ENCODE data around the gene MT1HL1. TPM values are rescaled to one million over a fixed set of nuclear protein-coding genes. Genes with fewer than 3 reads are reported as not detected.

The MT1HL1 gene
- total and polyA plus RNA-seq, 5 donors: not detected

GRCh38 chr1:237040823-237041222 is 36.6 kb upstream of the MT1HL1 start:
- no peak for DNase-seq
- H3K4me3 ChIP-seq (ENCODE audit: low read length): peak overlapping the region; percentile 54

GRCh38 chr1:237038211-237038610 is 34.0 kb upstream of the MT1HL1 start:
- DNase-seq (no peak), ATAC-seq (no peak)
- intact Hi-C loops (cut with DNase I): no loop called here
- Histone ChIP-seq H3K27ac (ENCODE audit: low read length) (no peak overlapping the region), H3K4me3 (ENCODE audit: low read length) (no peak overlapping the region), H3K4me1 (ENCODE audit: control insufficient read depth, insufficient read depth, low read length) (no peaks in the 10 kb centered on the region), H3K27me3 (ENCODE audit: control insufficient read depth, insufficient read depth) (no peaks in the 10 kb centered on the region), H3K9me3 (ENCODE audit: control insufficient read depth, low read length) (no peaks in the 10 kb centered on the region)
- 69% methylated on average over 6 of the region's 6 CpGs for WGBS

More at GRCh38 chr1:237040823-237041222, 36.6 kb upstream of the MT1HL1 start:
- intact Hi-C loops (cut with DNase I): no loop called here
- WGBS: 70% methylated on average over 10 of the region's 10 CpGs
- Histone ChIP-seq H3K27me3 (ENCODE audit: control insufficient read depth, insufficient read depth) (no peaks in the 10 kb centered on the region), H3K4me1 (ENCODE audit: control insufficient read depth, insufficient read depth, low read length) (no peaks in the 10 kb centered on the region), H3K27ac (ENCODE audit: low read length) (no peak overlapping the region), H3K9me3 (ENCODE audit: control insufficient read depth, low read length) (no peaks in the 10 kb centered on the region)
- ATAC-seq: no peak

DNA sequence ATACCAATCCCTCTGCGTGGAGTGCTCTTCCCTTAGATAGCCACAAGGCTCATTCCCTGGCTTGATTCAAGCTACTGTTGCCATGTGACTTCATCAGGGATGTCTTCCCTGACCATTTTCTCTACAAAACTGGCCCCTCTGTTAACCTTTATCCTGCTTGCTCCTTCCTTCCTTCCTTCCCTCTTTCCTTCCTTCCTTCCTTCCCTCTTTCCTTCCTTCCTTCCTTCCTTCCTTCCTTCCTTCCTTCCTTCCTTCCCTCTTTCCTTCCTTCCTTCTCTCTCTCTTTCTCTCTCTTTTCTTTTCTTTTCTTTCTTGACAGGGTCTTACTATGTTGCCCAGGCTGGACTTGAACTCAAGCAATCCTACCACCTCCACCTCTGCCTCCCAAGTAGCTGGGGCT is 31.5 kb upstream of the MT1HL1 start:
- H3K27ac ChIP-seq (ENCODE audit: low read length): no peak overlapping the region
- no peak for ATAC-seq
- no peak for DNase-seq
- no peaks in the 10 kb centered on the region for H3K27me3 ChIP-seq (ENCODE audit: control insufficient read depth, insufficient read depth)
- H3K4me1 ChIP-seq (ENCODE audit: control insufficient read depth, insufficient read depth, low read length): no peaks in the 10 kb centered on the region
- H3K4me3 ChIP-seq (ENCODE audit: low read length): no peak overlapping the region
- no peaks in the 10 kb centered on the region for H3K9me3 ChIP-seq (ENCODE audit: control insufficient read depth, low read length)
- 80% methylated on average over 1 of the region's 1 CpG for WGBS
- intact Hi-C loops (cut with DNase I): no loop called here

GRCh38 chr1:237033804-237034203 is 29.6 kb upstream of the MT1HL1 start:
- H3K4me1 ChIP-seq (ENCODE audit: control insufficient read depth, insufficient read depth, low read length): no peaks in the 10 kb centered on the region
- 48% methylated on average over 4 of the region's 4 CpGs for WGBS
- H3K27me3 ChIP-seq (ENCODE audit: control insufficient read depth, insufficient read depth): no peaks in the 10 kb centered on the region
- no peaks in the 10 kb centered on the region for H3K9me3 ChIP-seq (ENCODE audit: control insufficient read depth, low read length)
- H3K27ac ChIP-seq (ENCODE audit: low read length): no peak overlapping the region
- no peak for ATAC-seq
- no peak overlapping the region for H3K4me3 ChIP-seq (ENCODE audit: low read length)
- intact Hi-C loops (cut with DNase I): no loop called here
- DNase-seq: no peak

- peak overlapping the region; percentile 66 for H3K27ac ChIP-seq (ENCODE audit: low read length)
- no peaks in the 10 kb centered on the region for H3K4me1 ChIP-seq (ENCODE audit: control insufficient read depth, insufficient read depth, low read length)
- intact Hi-C loops (cut with DNase I): no loop called here
Observed at GRCh38 chr1:237033061-237033460, 28.8 kb upstream of the MT1HL1 start.

GRCh38 chr1:237032029-237032428 is 27.8 kb upstream of the MT1HL1 start:
- intact Hi-C loops (cut with DNase I): no loop called here
- Histone ChIP-seq H3K27ac (ENCODE audit: low read length) (peak overlapping the region; percentile 91), H3K4me1 (ENCODE audit: control insufficient read depth, insufficient read depth, low read length) (no peaks in the 10 kb centered on the region), H3K27me3 (ENCODE audit: control insufficient read depth, insufficient read depth) (no peaks in the 10 kb centered on the region), H3K4me3 (ENCODE audit: low read length) (no peak overlapping the region), H3K9me3 (ENCODE audit: control insufficient read depth, low read length) (no peaks in the 10 kb centered on the region)
- ATAC-seq (peak; percentile 11 to 20), DNase-seq (no peak)
- WGBS: 25% methylated on average over 7 of the region's 7 CpGs

More at GRCh38 chr1:237033061-237033460, 28.8 kb upstream of the MT1HL1 start:
- Histone ChIP-seq H3K9me3 (ENCODE audit: control insufficient read depth, low read length) (no peaks in the 10 kb centered on the region), H3K27me3 (ENCODE audit: control insufficient read depth, insufficient read depth) (no peaks in the 10 kb centered on the region), H3K4me3 (ENCODE audit: low read length) (no peak overlapping the region)
- WGBS: 92% methylated on average over 4 of the region's 4 CpGs
- DNase-seq (no peak), ATAC-seq (no peak)

DNA sequence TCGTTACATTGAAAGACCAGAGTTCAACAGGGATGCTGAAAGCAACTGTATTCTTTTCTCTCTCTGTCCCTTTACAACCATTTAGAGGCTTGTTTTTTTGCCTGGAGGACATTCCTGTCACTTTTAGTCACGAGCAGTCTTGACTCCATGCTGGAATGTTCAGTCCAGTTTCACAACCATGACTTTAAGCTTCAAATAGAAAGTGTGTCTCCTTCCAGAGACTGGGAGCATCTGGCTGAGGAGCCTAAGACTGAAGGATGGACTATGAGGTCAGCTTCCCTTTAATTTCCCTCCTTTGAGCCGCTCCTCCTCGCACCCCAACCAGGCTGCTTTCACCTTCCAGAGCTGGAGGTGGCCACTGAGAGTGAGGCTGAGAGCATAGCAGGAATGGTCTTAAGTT is 27.2 kb upstream of the MT1HL1 start:
- peak overlapping the region; percentile 91 for H3K27ac ChIP-seq (ENCODE audit: low read length)
- no peaks in the 10 kb centered on the region for H3K4me1 ChIP-seq (ENCODE audit: control insufficient read depth, insufficient read depth, low read length)
- DNase-seq: no peak
- intact Hi-C loops (cut with DNase I): no loop called here
- ATAC-seq: peak; percentile 72 to 78
- H3K4me3 ChIP-seq (ENCODE audit: low read length): no peak overlapping the region
- H3K27me3 ChIP-seq (ENCODE audit: control insufficient read depth, insufficient read depth): no peaks in the 10 kb centered on the region
- WGBS: 34% methylated on average over 4 of the region's 4 CpGs
- H3K9me3 ChIP-seq (ENCODE audit: control insufficient read depth, low read length): no peaks in the 10 kb centered on the region

GRCh38 chr1:237029850-237030535 is 25.8 kb upstream of the MT1HL1 start:
- Histone ChIP-seq H3K27ac (ENCODE audit: low read length) (no peak overlapping the region), H3K4me3 (ENCODE audit: low read length) (no peak overlapping the region), H3K4me1 (ENCODE audit: control insufficient read depth, insufficient read depth, low read length) (no peaks in the 10 kb centered on the region), H3K9me3 (ENCODE audit: control insufficient read depth, low read length) (no peaks in the 10 kb centered on the region), H3K27me3 (ENCODE audit: control insufficient read depth, insufficient read depth) (no peaks in the 10 kb centered on the region)
- intact Hi-C loops (cut with DNase I): no loop called here
- 60% methylated on average over 9 of the region's 9 CpGs for WGBS
- DNase-seq (no peak), ATAC-seq (peak in 1 of 2 donors; percentile 8)

GRCh38 chr1:237029240-237029639 is 25.0 kb upstream of the MT1HL1 start:
- ATAC-seq: no peak
- H3K4me1 ChIP-seq (ENCODE audit: control insufficient read depth, insufficient read depth, low read length): no peaks in the 10 kb centered on the region
- no peaks in the 10 kb centered on the region for H3K27me3 ChIP-seq (ENCODE audit: control insufficient read depth, insufficient read depth)
- no peak overlapping the region for H3K27ac ChIP-seq (ENCODE audit: low read length)
- DNase-seq: no peak
- intact Hi-C loops (cut with DNase I): no loop called here
- H3K4me3 ChIP-seq (ENCODE audit: low read length): no peak overlapping the region
- WGBS: 75% methylated on average over 3 of the region's 3 CpGs
- H3K9me3 ChIP-seq (ENCODE audit: control insufficient read depth, low read length): no peaks in the 10 kb centered on the region

DNA sequence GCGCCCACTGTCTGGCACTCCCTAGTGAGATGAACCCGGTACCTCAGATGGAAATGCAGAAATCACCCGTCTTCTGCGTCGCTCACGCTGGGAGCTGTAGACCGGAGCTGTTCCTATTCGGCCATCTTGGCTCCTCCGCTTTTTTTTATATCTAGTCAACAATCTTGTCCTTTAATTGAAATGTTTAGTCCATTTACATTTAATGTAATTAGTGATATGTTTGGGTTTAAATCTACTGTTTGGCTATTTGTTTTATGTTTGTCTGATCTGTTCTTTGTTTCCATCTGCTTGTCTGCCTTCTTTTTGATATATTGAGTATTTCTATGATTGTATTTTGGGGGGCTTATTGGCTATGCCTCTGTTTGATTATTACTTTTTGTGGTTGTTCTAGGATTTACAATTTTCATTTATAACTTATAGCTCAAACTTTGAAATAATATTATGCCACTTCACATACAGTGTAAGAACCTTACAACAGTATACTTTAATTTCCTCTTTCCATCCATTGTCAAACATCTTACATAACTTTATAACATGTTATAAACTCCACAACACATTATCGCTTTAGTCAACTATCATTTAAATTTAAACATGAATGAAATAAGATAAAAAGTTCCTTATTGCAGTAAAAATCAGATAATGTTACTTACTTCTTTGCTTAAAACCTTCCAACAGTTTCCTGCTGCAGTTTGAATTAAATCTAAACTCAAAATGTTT is 21.3 kb upstream of the MT1HL1 start:
- Histone ChIP-seq H3K9me3 (ENCODE audit: control insufficient read depth, low read length) (no peaks in the 10 kb centered on the region), H3K4me3 (ENCODE audit: low read length) (no peak overlapping the region), H3K27ac (ENCODE audit: low read length) (no peak overlapping the region), H3K4me1 (ENCODE audit: control insufficient read depth, insufficient read depth, low read length) (no peaks in the 10 kb centered on the region), H3K27me3 (ENCODE audit: control insufficient read depth, insufficient read depth) (no peaks in the 10 kb centered on the region)
- no peak for DNase-seq
- intact Hi-C loops (cut with DNase I): no loop called here
- no peak for ATAC-seq
- 93% methylated on average over 8 of the region's 10 CpGs for WGBS

DNA sequence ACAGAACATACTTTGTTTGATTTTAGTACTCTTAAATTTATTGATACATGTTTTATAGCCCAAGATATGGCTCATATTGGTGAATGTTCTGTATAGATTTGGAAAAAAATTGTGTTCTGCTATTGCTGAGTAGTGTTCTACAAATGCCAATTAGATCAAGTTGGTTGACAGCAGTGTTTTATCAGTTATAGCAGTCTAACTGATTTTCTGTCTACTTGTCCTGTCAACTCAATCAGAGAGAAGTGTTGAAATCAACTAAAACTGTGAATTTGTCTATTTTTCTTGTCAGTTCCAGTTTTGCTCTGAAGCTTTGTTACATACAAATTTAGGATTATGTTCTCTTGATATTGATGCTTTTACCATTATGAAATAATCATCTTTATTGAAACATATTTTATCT is 14.7 kb upstream of the MT1HL1 start:
- H3K4me3 ChIP-seq (ENCODE audit: low read length): no peak overlapping the region
- H3K9me3 ChIP-seq (ENCODE audit: control insufficient read depth, low read length): no peaks in the 10 kb centered on the region
- intact Hi-C loops (cut with DNase I): no loop called here
- DNase-seq (no peak), ATAC-seq (no peak)
- H3K27me3 ChIP-seq (ENCODE audit: control insufficient read depth, insufficient read depth): no peaks in the 10 kb centered on the region
- H3K4me1 ChIP-seq (ENCODE audit: control insufficient read depth, insufficient read depth, low read length): no peaks in the 10 kb centered on the region
- no peak overlapping the region for H3K27ac ChIP-seq (ENCODE audit: low read length)

Data from right cardiac atrium (tissue), 5 donors.